NOMO-1 treated with dmso at 0.1 percent for 144 hours (cell line): ENCODE results near the gene FARS2.

ENCODE experiments used
- DNase-seq: peaks from one replicate; lab custom pipeline; 2025; ENCODE audit not compliant: unreplicated experiment; lab: John Stamatoyannopoulos, UW

FARS2 gene

GRCh38 chr6:5260661-5261544 lies at the start of gene FARS2, which contains the start of gene LYRM4:
TSS of gene FARS2 (plus strand) at chr6:5261513.
TSS of gene LYRM4 (minus strand) at chr6:5260950. CDS start at chr6:5260733, 217 bp downstream.
- peak; percentile 88 for DNase-seq

GRCh38 chr6:5213836-5214235 lies 47.5 kb upstream of the FARS2 start:
- no peak for DNase-seq

- no peak for DNase-seq
These were observed 46.7 kb upstream of the FARS2 start for GRCh38 chr6:5214570-5215052.

GRCh38 chr6:5215159-5215558 lies 46.2 kb upstream of the FARS2 start:
- DNase-seq: no peak

GRCh38 chr6:5215799-5216198 lies 45.5 kb upstream of the FARS2 start:
- no peak for DNase-seq

DNA sequence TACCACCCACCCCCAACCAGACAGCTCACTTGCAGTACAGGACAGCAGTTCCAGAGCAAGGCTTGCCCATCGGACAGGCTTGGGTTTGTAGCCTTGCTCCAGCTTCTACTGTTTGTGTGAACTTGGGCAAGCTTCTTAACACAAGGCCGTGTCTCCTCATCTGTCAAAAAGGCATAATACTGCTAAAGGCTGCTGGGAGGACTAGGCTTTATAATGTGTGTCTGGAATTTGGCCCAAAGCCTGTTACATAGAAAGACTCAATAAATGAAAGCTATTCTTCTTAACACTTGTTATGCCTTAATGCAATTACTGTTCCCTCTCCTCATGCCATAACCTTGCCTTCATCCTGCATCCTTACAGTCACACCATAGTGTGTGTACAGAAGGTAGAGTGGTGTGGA lies 44.0 kb upstream of the FARS2 start:
- no peak for DNase-seq

- DNase-seq: no peak
These were observed 42.2 kb upstream of the FARS2 start for GRCh38 chr6:5219011-5219691.

- no peak for DNase-seq
These were observed 40.9 kb upstream of the FARS2 start for GRCh38 chr6:5220443-5220842.

GRCh38 chr6:5223309-5223708 lies 38.0 kb upstream of the FARS2 start:
- no peak for DNase-seq

DNA sequence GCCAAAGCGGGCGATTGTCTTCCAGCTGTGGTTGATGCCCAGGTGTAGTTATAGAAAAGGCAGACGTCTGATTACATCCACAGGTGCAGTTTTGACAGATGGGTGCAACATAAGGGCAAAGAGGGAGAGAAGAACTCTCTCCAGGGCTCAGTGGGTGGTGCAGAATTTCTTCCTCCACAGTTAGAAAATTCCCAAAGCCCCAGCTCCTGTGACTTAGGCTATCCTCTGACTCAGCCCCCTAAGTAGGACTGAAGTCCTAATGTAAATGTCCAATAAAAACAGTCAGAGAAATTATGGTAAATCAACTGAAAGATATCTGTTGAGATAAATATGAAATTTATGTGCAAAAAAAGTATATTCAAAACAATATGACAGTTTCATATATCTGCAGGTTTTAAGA lies 32.0 kb upstream of the FARS2 start:
- no peak for DNase-seq

DNA sequence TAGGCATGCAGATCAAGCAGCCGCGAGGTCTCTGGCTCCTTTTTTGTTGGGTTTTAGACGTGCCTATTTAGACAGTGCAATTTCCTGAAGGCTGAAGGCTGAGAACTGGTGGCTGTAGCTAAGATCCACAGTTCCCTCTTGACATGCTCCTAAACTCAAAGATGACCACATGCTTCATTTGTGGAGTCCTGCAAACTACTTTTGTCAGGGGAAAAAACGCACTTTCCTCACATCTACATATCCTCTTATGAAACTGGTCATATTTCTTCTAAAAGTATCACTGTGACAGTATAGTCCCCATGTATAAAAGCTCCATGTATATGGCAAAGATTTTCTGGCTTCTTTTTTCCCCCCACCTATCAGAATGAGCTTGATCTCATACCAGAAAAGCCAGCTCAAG lies 31.2 kb upstream of the FARS2 start:
- DNase-seq: no peak

DNA sequence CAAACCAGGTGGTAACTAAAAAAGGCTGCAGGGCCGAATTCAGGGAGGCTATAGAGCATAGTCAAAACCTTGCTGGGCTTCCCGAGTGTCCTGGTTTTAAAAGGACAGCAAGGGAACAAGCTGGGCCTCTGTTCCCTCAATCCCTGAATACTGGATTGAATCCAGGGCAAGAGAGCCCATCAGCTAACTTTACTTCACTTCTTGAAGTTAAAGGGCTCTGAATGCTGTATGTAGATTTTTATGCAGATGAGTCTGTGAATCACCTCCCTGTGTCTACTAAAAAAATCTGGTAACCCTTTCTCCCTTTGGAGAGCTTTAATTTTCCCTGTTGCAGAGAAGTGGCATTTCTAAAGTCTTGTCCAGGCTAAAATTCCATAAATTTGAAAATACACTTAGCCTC lies 30.0 kb upstream of the FARS2 start:
- DNase-seq: no peak

GRCh38 chr6:5234874-5235273 lies 26.4 kb upstream of the FARS2 start:
- DNase-seq: peak; percentile 51

GRCh38 chr6:5235830-5236229 lies 25.5 kb upstream of the FARS2 start:
- no peak for DNase-seq

DNA sequence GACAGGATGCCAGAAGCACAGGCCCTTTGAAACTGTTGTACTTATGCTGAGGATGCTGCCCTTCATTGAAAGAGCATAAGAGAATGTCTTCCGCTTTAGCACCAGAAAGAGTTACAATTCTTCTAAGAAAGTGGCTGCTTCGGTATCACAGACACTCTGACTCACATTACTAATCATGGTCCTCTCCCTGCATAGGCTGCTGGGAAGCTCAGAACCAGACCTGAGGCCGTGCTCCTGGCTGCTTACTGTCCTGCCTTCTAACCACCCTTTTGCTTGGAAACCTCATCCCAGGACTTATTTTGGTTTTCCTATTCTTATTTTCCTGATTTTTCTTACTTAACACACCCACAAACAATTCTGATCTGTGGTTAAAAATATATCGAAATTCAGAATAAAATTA lies 23.5 kb upstream of the FARS2 start:
- DNase-seq: no peak

DNA sequence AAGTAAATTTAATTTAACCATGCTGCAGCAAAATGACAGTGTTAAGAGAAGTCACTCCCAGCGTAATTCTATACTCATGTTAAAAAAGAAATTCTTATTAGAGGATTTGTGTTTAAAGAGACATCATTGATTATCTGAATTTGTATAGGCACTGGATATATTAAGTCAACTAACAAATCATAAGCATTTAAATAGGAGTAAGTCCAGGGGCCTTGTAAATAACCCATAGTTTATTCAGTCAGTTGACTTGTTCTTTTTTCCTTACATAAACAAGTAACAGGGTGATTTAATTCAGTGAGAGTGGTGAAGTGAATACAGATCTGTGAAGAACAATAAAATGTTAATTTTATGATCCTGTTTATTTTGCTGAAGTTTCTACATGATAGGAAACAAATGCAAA lies 23.0 kb upstream of the FARS2 start:
- no peak for DNase-seq

DNA sequence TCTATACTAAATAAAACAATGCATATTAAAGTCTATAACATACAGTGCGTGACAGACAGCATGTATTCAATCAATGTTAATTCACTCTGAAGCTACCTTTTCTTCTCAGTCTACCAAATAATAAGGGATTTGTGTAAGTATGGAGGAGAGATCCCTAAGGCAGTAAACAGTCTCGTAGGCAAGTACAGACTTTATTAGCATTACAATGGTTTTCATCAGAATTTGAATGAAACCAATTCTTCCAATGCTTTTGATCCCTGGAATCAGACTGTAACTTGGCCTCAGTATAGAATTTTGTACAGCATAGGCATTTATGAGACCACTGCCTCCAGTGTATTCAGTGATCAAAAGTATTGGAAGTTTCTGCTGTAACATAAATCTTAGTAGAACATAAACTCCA lies 20.1 kb upstream of the FARS2 start:
- no peak for DNase-seq

GRCh38 chr6:5243069-5243468 lies 18.2 kb upstream of the FARS2 start:
- no peak for DNase-seq

DNA sequence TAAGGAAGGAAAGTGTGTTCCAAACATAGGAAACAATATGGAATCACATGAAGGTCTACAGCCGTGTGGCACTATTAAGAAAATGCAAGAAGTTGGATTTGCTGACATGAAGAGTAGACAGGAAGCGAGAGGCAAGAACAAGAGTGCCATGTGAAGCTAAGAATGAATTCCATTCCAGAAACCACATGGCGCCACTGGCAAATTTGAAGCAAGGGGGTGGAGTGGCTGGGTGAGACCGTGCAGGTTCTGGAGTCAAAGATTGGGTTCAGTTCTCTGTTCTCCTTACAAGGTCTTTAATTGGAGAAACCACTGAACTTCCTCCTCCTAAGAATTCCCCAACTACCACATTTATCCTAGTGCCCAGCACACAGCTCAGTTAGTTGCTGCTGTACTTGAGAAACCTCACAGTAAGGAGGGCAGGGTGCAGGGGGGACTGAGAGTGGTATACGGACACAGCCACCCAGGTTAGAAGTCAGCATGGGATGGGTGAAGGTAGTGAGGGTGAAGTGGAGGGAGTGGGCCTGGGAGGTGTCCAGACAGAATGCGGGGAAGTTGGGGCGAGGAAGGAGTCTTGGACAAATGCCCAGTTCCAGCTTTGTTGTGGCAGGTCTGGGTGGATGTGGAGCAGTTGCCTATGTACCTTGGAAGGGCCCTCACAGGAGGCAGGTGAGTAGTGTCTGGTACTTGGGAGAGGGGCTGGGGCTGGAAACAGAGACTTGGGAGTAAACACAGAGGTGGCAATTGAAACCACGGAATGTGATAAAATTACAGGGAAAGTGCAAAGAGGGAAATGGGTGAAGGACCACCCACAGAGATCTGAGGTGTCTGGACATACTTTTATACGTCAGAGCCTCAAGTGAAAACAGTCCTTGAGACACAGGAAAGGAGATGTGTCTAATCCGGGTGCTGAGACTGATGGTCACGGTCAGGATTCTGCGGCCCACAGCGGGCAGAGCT lies 14.9 kb upstream of the FARS2 start:
- DNase-seq: no peak

- no peak for DNase-seq
These were observed 14.1 kb upstream of the FARS2 start for GRCh38 chr6:5247201-5247600.
